CD8-positive, alpha-beta memory T cell (primary cell): ENCODE results near the gene ARMC5. TPM values are rescaled to one million over a fixed set of nuclear protein-coding genes. Genes with fewer than 3 reads are reported as not detected.

Experiments used
- CTCF ChIA-PET: fragments of 350-600 bp; sonication (Branson Sonifier 250); formaldehyde crosslinking; loops from one replicate; lab custom pipeline; 2021; ENCODE audit warnings: antibody characterized with exemption; lab: Charles Lee
- POLR2A ChIA-PET: fragments of 350-600 bp; sonication (Branson Sonifier 250); formaldehyde crosslinking; loops from one replicate; lab custom pipeline; 2021; ENCODE audit warnings: antibody characterized with exemption; lab: Charles Lee
- DNase-seq, 5 donors: peaks; one replicate each; pipeline versions ENCODE4 v3.0.0 to v3.0.0-alpha.2; 2020 to 2022; ENCODE audit warnings: mixed read lengths in 1 of 5
- H3K27ac ChIP-seq: one replicate; pipeline ENCODE4 v1.7.0; 2013; ENCODE audit warnings: low read depth, mild to moderate bottlenecking, low read length, moderate library complexity
- H3K27me3 ChIP-seq: 2 replicates; pipeline ENCODE4 v1.7.0; 2013; ENCODE audit warnings: low read length, mild to moderate bottlenecking; ENCODE audit not compliant: insufficient read depth, poor library complexity, severe bottlenecking
- H3K36me3 ChIP-seq: 2 replicates; pipeline ENCODE4 v1.7.0; 2013; ENCODE audit warnings: mild to moderate bottlenecking, low read length, moderate library complexity; ENCODE audit not compliant: insufficient read depth
- H3K4me1 ChIP-seq: 2 replicates; pipeline ENCODE4 v1.7.0; 2013; ENCODE audit warnings: mild to moderate bottlenecking, low read length, moderate library complexity; ENCODE audit not compliant: insufficient read depth
- H3K4me3 ChIP-seq: 2 replicates; pipeline ENCODE4 v1.7.0; 2013; ENCODE audit warnings: mild to moderate bottlenecking, low read length
- H3K9me3 ChIP-seq: 2 replicates; pipeline ENCODE4 v1.7.0; 2013; ENCODE audit warnings: mild to moderate bottlenecking, low read length
- H3K27ac Mint-ChIP-seq, 8 donors: one replicate each; pipeline ENCODE4 v1.8.0; 2020 to 2021; ENCODE audit warnings: mixed read lengths in 8 of 8, mild to moderate bottlenecking in 6 of 8, inconsistent platforms in 3 of 8, moderate library complexity in 3 of 8
- H3K27me3 Mint-ChIP-seq, 2 donors: one replicate each; pipeline ENCODE4 v1.8.0; 2020 to 2021; ENCODE audit warnings: mixed read lengths in 2 of 2, mild to moderate bottlenecking in 1 of 2, moderate library complexity in 1 of 2
- H3K36me3 Mint-ChIP-seq, 3 donors: one replicate each; pipeline ENCODE4 v1.8.0; 2020 to 2021; ENCODE audit warnings: mixed read lengths in 3 of 3, inconsistent platforms in 1 of 3, mild to moderate bottlenecking in 1 of 3
- H3K4me1 Mint-ChIP-seq, 3 donors: one replicate each; pipeline ENCODE4 v1.8.0; 2020 to 2021; ENCODE audit warnings: mixed read lengths in 3 of 3, inconsistent platforms in 1 of 3, mild to moderate bottlenecking in 1 of 3
- H3K4me3 Mint-ChIP-seq, 7 donors: one replicate each; pipeline ENCODE4 v1.8.0; 2020 to 2021; ENCODE audit warnings: mixed read lengths in 7 of 7, mild to moderate bottlenecking in 6 of 7, moderate library complexity in 4 of 7, inconsistent platforms in 2 of 7
- H3K9me3 Mint-ChIP-seq, 5 donors: one replicate each; pipeline ENCODE4 v1.8.0; 2020 to 2022; ENCODE audit warnings: mixed read lengths in 5 of 5, mild to moderate bottlenecking in 3 of 5, moderate library complexity in 2 of 5, inconsistent platforms in 1 of 5
- polyA plus RNA-seq: library from polyadenylated mRNA; unstranded; fragments of 300-500 nt; fragmentation: Illumina TruSeq; gene quantifications from one replicate; pipeline ENCODE4 v1.2.3, GENCODE V29; 2021
- total RNA-seq, 2 experiments: library from RNA; stranded (reverse); gene quantifications; one replicate each; pipeline ENCODE4 v1.2.3, GENCODE V29; 2021

ARMC5 gene
- total and polyA plus RNA-seq, 3 experiments from 2014 or later = 9.8 to 15.9 (median 14.3) TPM

GRCh38 chr16:31427441-31428278 is 31.6 kb upstream of the ARMC5 start:
- ChIA-PET CTCF (interaction anchor here (0.7 kb wide), 1 partner anchor 285 kb away, joined by 3 read pairs; no protein-coding TSS in a partner anchor), POLR2A (no interaction called here)
- Histone ChIP-seq H3K27me3 (no peaks in the 10 kb centered on the region), H3K4me3 (no peak overlapping the region), H3K9me3 (no peaks in the 10 kb centered on the region), H3K36me3 (no peaks in the 10 kb centered on the region), H3K4me1 (peaks cover 6% of the 10 kb centered on the region), H3K27ac (no peak overlapping the region)
- H3K4me3 Mint-ChIP-seq = peak overlapping the region; percentile 19 to 85 (median 67)
- H3K9me3 Mint-ChIP-seq = no peaks in the 10 kb centered on the region
- H3K27me3 Mint-ChIP-seq = peaks cover 0 to 4% of the 10 kb centered on the region in 2 donors
- peaks cover 14 to 33% (median 25%) of the 10 kb centered on the region in 3 donors for H3K4me1 Mint-ChIP-seq
- peak; percentile 57 to 81 (median 70) for DNase-seq
- no peaks in the 10 kb centered on the region for H3K36me3 Mint-ChIP-seq
- peak overlapping the region in 3 of 8 donors; percentile 7 to 68 (median 58) for H3K27ac Mint-ChIP-seq

DNA sequence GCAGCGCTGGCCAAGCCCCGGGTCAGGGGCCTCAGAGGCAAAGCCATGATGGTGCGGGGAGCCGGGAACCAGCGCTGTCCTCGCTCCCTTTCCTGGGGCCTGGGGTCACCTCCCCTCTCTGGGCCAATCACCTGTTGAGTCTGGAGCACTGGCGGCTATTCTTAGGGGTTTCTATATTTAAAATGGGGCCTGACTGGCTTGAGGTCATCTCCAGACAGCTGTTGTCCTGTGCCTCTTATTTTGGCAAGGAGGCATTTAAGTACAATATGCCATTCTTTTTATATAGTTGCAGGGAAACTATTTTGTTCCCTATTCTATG is 31.1 kb upstream of the ARMC5 start, which contains the start of gene COX6A2:
TSS of gene COX6A2 (minus strand) at position 82 of the 319 bp plus-strand sequence. CDS start at position 47, 35 bp downstream.
- no peaks in the 10 kb centered on the region for H3K36me3 Mint-ChIP-seq
- H3K4me1 ChIP-seq = peaks cover 5% of the 10 kb centered on the region
- peak within 1 kb of the TSS; percentile 58 to 85 (median 69) for H3K4me3 Mint-ChIP-seq
- CTCF ChIA-PET = interaction anchor here (1.5 kb wide), 1 partner anchor 15 kb away, joined by 5 read pairs; the partner anchor contains the start of gene ZNF843
- H3K27ac ChIP-seq = no peak within 1 kb of the TSS
- H3K9me3 ChIP-seq = no peaks in the 10 kb centered on the region
- H3K4me1 Mint-ChIP-seq = peaks cover 8 to 27% (median 21%) of the 10 kb centered on the region in 3 donors
- H3K4me3 ChIP-seq = no peak within 1 kb of the TSS
- DNase-seq = no peak
- H3K36me3 ChIP-seq = no peaks in the 10 kb centered on the region
- no peaks in the 10 kb centered on the region for H3K27me3 ChIP-seq
- H3K27me3 Mint-ChIP-seq = peaks cover 0 to 4% of the 10 kb centered on the region in 2 donors
- POLR2A ChIA-PET = no interaction called here
- H3K27ac Mint-ChIP-seq = peak within 1 kb of the TSS in 7 of 8 donors; percentile 7 to 97 (median 68)
- no peaks in the 10 kb centered on the region for H3K9me3 Mint-ChIP-seq

- H3K9me3 Mint-ChIP-seq = no peaks in the 10 kb centered on the region
- peaks cover 0 to 4% of the 10 kb centered on the region in 2 donors for H3K27me3 Mint-ChIP-seq
- peak overlapping the region in 4 of 8 donors; percentile 26 to 68 (median 54) for H3K27ac Mint-ChIP-seq
- peaks cover 4 to 22% (median 18%) of the 10 kb centered on the region in 3 donors for H3K4me1 Mint-ChIP-seq
- DNase-seq = no peak
- H3K36me3 Mint-ChIP-seq = no peaks in the 10 kb centered on the region
- Histone ChIP-seq H3K27me3 (no peaks in the 10 kb centered on the region), H3K4me3 (no peak overlapping the region), H3K36me3 (no peaks in the 10 kb centered on the region), H3K27ac (no peak overlapping the region), H3K4me1 (peaks cover 5% of the 10 kb centered on the region), H3K9me3 (no peaks in the 10 kb centered on the region)
- POLR2A ChIA-PET = no interaction called here
- CTCF ChIA-PET = interaction anchor here (1.5 kb wide), 1 partner anchor 14 kb away, joined by 5 read pairs; the partner anchor contains the start of gene ZNF843
- H3K4me3 Mint-ChIP-seq = peak overlapping the region in 5 of 7 donors; percentile 28 to 83 (median 59)
Observed at GRCh38 chr16:31428638-31429247, 30.6 kb upstream of the ARMC5 start.

- ChIA-PET POLR2A (no interaction called here), CTCF (interaction anchor here (1.3 to 1.5 kb wide), 2 partner anchors 14 to 287 kb away, joined by 4 to 5 read pairs; partner anchors contain the start of gene ZNF843)
- Mint-ChIP-seq H3K9me3 (no peaks in the 10 kb centered on the region), H3K27me3 (peaks cover 0 to 4% of the 10 kb centered on the region in 2 donors), H3K4me1 (peaks cover 4 to 19% (median 16%) of the 10 kb centered on the region in 3 donors), H3K27ac (peak overlapping the region in 1 of 8 donors; percentile 68), H3K36me3 (no peaks in the 10 kb centered on the region), H3K4me3 (peak overlapping the region in 1 of 7 donors; percentile 58)
- Histone ChIP-seq H3K27me3 (no peaks in the 10 kb centered on the region), H3K27ac (no peak overlapping the region), H3K4me1 (peaks cover 5% of the 10 kb centered on the region), H3K36me3 (no peaks in the 10 kb centered on the region), H3K9me3 (no peaks in the 10 kb centered on the region), H3K4me3 (no peak overlapping the region)
- DNase-seq = no peak
Observed at GRCh38 chr16:31429314-31429713, 30.0 kb upstream of the ARMC5 start.

DNA sequence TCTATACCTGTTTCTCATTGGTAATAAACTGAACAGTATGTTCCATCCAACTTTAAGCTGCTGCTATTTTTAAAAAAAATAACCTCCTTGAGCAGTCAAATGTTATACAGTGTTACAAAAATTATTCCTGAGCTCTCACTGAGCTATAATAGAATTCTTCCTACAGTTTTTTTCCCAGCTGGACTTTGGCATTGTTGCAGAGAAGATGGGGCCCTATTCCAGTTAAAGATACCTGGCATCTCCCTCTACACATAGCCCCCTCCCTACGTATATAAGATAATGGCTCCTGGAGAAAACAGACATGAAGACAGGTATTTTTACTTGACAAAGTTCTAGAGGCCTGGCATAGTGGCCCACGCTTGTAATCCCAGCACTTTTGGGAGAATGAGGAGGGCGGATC is 29.5 kb upstream of the ARMC5 start:
- no peaks in the 10 kb centered on the region for H3K27me3 ChIP-seq
- no peak overlapping the region for H3K27ac ChIP-seq
- POLR2A ChIA-PET = no interaction called here
- CTCF ChIA-PET = interaction anchor here (1.1 to 1.5 kb wide), 3 partner anchors 13 to 287 kb away, joined by 3 to 5 read pairs (median 4); partner anchors contain the start of gene ZNF843
- Mint-ChIP-seq H3K4me1 (peaks cover 4 to 19% (median 16%) of the 10 kb centered on the region in 3 donors), H3K36me3 (no peaks in the 10 kb centered on the region), H3K27me3 (peaks cover 0 to 4% of the 10 kb centered on the region in 2 donors), H3K9me3 (no peaks in the 10 kb centered on the region), H3K4me3 (no peak overlapping the region), H3K27ac (no peak overlapping the region)
- no peaks in the 10 kb centered on the region for H3K36me3 ChIP-seq
- no peak overlapping the region for H3K4me3 ChIP-seq
- DNase-seq = no peak
- no peaks in the 10 kb centered on the region for H3K9me3 ChIP-seq
- H3K4me1 ChIP-seq = peaks cover 5% of the 10 kb centered on the region

DNA sequence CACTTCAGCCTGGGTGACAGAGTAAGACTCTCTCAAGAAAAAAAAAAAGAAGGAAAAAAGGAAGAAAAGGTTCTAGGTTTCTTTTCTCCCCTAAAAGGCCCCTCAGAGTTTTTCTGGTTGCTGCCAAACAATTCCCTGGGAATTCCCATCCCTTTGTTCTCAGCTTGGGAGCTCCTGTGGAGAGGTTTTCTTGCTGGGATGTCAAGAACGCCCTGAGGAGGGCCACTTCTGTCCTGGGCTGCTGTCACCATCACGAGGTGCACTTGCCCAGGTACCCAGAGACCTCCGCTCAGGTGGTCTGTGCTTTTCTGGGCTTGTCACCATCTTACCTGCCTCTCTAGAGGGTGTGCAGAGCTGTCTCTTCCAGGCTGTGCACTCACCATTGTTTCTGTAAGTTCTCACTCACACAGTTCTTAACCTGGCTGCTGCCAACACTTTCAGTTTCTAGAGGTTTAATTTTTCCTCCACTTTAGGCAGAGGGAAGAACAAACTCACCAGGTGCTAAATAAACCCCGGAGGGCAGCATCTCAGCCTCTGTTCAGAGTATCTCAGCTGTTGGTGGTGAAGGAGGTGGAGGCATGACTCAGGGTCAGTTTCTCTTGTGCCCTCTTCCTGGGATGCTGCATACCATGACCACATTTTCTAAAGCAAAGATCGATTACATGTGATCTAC is 28.8 kb upstream of the ARMC5 start:
- H3K36me3 ChIP-seq = no peaks in the 10 kb centered on the region
- H3K4me3 ChIP-seq = no peak overlapping the region
- Mint-ChIP-seq H3K4me1 (peaks cover 4 to 19% (median 16%) of the 10 kb centered on the region in 3 donors), H3K27ac (peak overlapping the region in 2 of 8 donors; percentile 58 to 71), H3K27me3 (peaks cover 0 to 4% of the 10 kb centered on the region in 2 donors), H3K9me3 (no peaks in the 10 kb centered on the region), H3K36me3 (no peaks in the 10 kb centered on the region), H3K4me3 (no peak overlapping the region)
- no peaks in the 10 kb centered on the region for H3K27me3 ChIP-seq
- ChIA-PET CTCF (interaction anchor here (1.1 to 1.3 kb wide), 3 partner anchors 10 to 288 kb away, joined by 3 to 4 read pairs (median 3); no protein-coding TSS in a partner anchor), POLR2A (no interaction called here)
- peaks cover 5% of the 10 kb centered on the region for H3K4me1 ChIP-seq
- no peak overlapping the region for H3K27ac ChIP-seq
- no peak for DNase-seq
- no peaks in the 10 kb centered on the region for H3K9me3 ChIP-seq

- Mint-ChIP-seq H3K4me3 (no peak overlapping the region), H3K9me3 (no peaks in the 10 kb centered on the region), H3K36me3 (no peaks in the 10 kb centered on the region), H3K27ac (no peak overlapping the region), H3K27me3 (no peaks in the 10 kb centered on the region), H3K4me1 (peaks cover 9 to 12% (median 11%) of the 10 kb centered on the region in 3 donors)
- Histone ChIP-seq H3K27ac (no peak overlapping the region), H3K4me1 (no peaks in the 10 kb centered on the region), H3K27me3 (no peaks in the 10 kb centered on the region), H3K9me3 (no peaks in the 10 kb centered on the region), H3K36me3 (no peaks in the 10 kb centered on the region), H3K4me3 (no peak overlapping the region)
- ChIA-PET POLR2A (no interaction called here), CTCF (no interaction called here)
- DNase-seq = no peak
Observed at GRCh38 chr16:31435341-31436220, 23.7 kb upstream of the ARMC5 start.
